Iris pigment epithelial cell (primary cell): ENCODE measurements around the gene DDHD1.
"Not testable (repeated sequence)": the region's sequence is repeated elsewhere in the genome, so short reads cannot be mapped to it uniquely, and the experiment has no call there.

ENCODE experiments used
- DNase-seq: peaks from one replicate; pipeline ENCODE4 v3.0.0-alpha.2; 2011; ENCODE audit warnings: low read depth

Gene DDHD1

GRCh38 chr14:53152887-53153701 lies at the start of gene DDHD1:
Gene DDHD1, minus strand, starts transcription at chr14:53153323. Its CDS starts 225 bp downstream, at chr14:53153098.
- peak; percentile 54 for DNase-seq

- DNase-seq: no peak
Observed at GRCh38 chr14:53195949-53196348, 42.8 kb upstream of the DDHD1 start.

- peak; percentile 67 for DNase-seq
Observed at GRCh38 chr14:53193193-53193592, 40.1 kb upstream of the DDHD1 start.

- no peak for DNase-seq
Observed at GRCh38 chr14:53192052-53192760, 39.1 kb upstream of the DDHD1 start.

- peak; percentile 62 for DNase-seq
Observed at GRCh38 chr14:53190938-53191337, 37.8 kb upstream of the DDHD1 start.

GRCh38 chr14:53187921-53188463 lies 34.9 kb upstream of the DDHD1 start:
- DNase-seq: no peak

- DNase-seq: no peak
Observed at GRCh38 chr14:53186532-53186931, 33.4 kb upstream of the DDHD1 start.

GRCh38 chr14:53183611-53184010 lies 30.5 kb upstream of the DDHD1 start:
- DNase-seq: peak; percentile 13

- DNase-seq: no peak
Observed at GRCh38 chr14:53183056-53183455, 29.9 kb upstream of the DDHD1 start.

- not testable (repeated sequence) for DNase-seq
Observed at GRCh38 chr14:53181463-53182081, 28.4 kb upstream of the DDHD1 start.

- DNase-seq: peak; percentile 18
Observed at GRCh38 chr14:53180272-53181221, 27.4 kb upstream of the DDHD1 start.

GRCh38 chr14:53179486-53180005 lies 26.4 kb upstream of the DDHD1 start:
- DNase-seq: not testable (repeated sequence)

- DNase-seq: no peak
Observed at GRCh38 chr14:53175375-53175774, 22.3 kb upstream of the DDHD1 start.

GRCh38 chr14:53174918-53175317 lies 21.8 kb upstream of the DDHD1 start:
- no peak for DNase-seq

- no peak for DNase-seq
Observed at GRCh38 chr14:53168786-53169185, 15.7 kb upstream of the DDHD1 start.

- peak; percentile 66 for DNase-seq
Observed at GRCh38 chr14:53167602-53168328, 14.6 kb upstream of the DDHD1 start.

- no peak for DNase-seq
Observed at GRCh38 chr14:53161758-53162435, 8.8 kb upstream of the DDHD1 start.

- no peak for DNase-seq
Observed at GRCh38 chr14:53156238-53156637, 3.1 kb upstream of the DDHD1 start.

GRCh38 chr14:53153702-53154112 lies 584 bp upstream of the DDHD1 start:
- no peak for DNase-seq
